Frontal cortex (tissue), 4 donors: ENCODE data around the gene PLP2. TPM values are rescaled to one million over a fixed set of nuclear protein-coding genes. Genes with fewer than 3 reads are reported as not detected.

Source experiments
- DNase-seq, 2 donors: peaks; one replicate each; pipeline ENCODE4 v3.0.0; 2012; ENCODE audit warnings: low spot score in 2 of 2
- FAIRE-seq: peaks from 2 replicates; lab custom pipeline; 2012; peaks lifted over from hg19 to GRCh38; lab: Jason Lieb, UNC
- small RNA-seq: library from RNA; depleted of rRNA; stranded (forward); fragments of <200 nt; gene quantifications from one replicate; pipeline ENCODE3, GENCODE V24; 2014
- total RNA-seq: library from RNA; depleted of rRNA; stranded (reverse); fragments of >200 nt; gene quantifications from one replicate; pipeline ENCODE4 v1.2.3, GENCODE V29; 2014
- donor health status: control.
- donor health status: control.
- donor health status: control.

Gene PLP2
- total RNA-seq, 1 donor from 2014 or later, result 0.82 TPM

DNA sequence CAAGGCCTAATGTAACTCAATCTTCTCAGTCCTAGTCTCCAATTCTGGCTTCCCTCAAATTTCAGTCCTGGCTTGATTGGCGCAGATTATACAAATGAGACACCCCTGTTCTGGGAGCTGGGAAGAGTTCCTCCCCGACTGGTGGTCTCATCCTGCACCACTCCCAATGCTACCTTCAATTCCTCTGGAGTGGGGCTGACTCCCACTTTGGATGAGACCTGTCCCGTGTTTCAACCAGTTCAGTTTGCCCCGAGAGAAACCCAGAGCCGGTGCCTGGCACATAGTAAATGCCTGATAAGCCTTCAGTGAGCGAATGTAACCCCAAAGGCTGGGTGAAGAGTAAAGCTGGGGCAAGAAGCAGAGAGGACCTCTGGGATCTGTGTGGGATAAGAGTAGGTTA lies 32.3 kb downstream of the PLP2 start:
- FAIRE-seq (no peak), DNase-seq (no peak)

- no peak for DNase-seq
- no peak for FAIRE-seq
Measured at GRCh38 chrX:49204709-49205108, 33.0 kb downstream of the PLP2 start.

- FAIRE-seq (no peak), DNase-seq (no peak)
Measured at GRCh38 chrX:49205443-49205842, 33.7 kb downstream of the PLP2 start.

DNA sequence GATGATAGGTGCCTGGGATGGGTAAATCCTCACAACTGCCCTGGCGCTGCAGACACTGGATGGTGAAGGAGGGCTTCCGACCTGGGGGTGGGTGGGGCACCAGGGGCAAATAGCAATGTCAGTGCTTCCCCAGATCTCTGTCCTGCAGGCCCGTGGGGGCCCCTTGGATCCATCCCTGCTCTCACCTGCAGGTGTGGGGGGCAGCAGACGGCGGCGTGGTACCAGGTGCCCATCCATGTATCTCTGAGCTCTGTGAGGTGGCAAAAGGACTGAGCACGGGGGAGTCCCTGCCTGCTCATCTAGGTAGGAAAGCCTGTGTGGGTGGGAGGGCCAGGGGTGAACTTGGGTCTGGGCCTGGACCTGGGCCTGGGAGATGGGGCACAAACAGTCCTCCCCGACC lies 34.8 kb downstream of the PLP2 start:
- no peak for FAIRE-seq
- no peak for DNase-seq

DNA sequence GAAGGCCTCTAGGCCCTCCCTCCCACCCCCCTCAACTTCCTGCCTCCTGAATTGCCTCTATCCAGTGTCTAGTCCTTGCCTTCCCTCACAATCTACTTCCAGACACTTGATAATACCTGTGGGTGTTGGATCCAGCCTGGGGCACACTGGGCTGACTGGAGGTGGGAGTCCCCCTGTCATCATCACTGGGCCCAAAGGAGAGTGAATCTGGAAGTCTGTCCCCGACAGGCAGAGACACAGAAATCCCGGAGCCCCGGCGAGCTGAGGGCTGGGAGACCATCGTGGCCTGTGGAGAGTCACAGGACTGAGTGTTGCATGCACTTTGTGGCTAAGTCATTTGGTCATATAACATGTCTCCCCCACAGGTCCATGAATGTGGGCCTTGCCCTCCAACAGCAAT lies 36.7 kb downstream of the PLP2 start:
- FAIRE-seq (no peak), DNase-seq (no peak)

- DNase-seq (no peak), FAIRE-seq (no peak)
Measured at GRCh38 chrX:49209434-49210251, 37.9 kb downstream of the PLP2 start.

DNA sequence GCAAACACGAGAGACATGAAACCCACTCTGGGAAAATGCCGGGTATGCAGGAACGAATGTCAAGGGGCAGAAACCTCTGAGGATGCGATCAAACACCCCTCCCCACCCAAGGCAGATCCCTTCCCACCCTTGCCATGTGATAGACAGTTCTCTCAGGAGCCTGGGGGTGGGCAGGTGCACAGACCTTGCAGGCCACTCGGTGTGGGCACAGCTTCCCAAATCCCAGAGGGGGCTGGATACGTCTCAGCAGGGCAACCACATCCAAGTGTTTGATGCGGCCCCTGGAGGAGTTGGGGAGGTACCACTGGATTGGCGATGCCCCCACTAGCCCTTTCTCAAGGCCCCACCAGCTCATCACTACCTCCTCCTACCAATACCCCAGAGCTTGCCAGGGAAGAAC lies 38.7 kb downstream of the PLP2 start:
- DNase-seq (no peak), FAIRE-seq (no peak)

DNA sequence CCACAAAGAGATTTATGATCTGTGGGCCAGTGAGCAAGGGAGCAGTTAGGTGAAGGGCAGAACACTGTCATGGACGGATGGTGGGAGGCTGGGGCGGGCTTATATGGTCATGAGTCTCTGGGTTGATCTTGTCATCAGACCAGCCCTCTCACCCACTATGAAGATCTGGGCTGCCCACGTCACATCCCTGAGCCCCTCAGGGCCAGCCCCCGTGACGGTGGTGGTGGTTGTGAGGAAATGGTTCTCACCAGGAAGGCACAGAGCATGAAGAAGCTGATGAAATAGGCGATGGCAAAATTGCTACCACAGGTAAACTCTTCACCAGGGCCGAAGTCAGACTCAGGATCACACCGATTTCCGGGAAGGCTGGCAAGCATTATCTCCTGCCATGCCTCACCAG lies 39.4 kb downstream of the PLP2 start:
- no peak for DNase-seq
- no peak for FAIRE-seq

- FAIRE-seq, result no peak
- DNase-seq, result no peak
Measured at GRCh38 chrX:49212209-49212608, 40.5 kb downstream of the PLP2 start.

DNA sequence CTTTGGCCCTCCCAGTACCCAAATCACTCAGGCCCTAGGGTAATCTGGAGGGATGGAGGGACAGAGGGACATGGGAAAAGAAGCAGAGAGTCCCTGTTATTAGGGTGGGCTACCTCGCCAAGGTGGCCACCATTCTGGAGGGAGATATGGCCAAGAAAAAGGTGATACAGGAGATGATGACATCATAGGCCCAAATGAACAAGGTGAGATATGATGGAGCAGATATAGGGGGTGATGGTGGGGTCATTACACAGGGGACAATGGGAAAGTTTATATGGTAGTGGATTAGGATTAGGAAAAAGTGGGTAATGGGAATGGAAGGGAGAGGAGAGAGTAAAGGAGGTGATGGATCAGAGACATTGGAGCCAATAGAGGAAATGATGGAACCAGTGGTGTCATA lies 41.2 kb downstream of the PLP2 start:
- no peak for FAIRE-seq
- DNase-seq, result no peak

- DNase-seq, result no peak
- FAIRE-seq, result no peak
Measured at GRCh38 chrX:49214416-49214815, 42.7 kb downstream of the PLP2 start.

- no peak for DNase-seq
- FAIRE-seq, result no peak
Measured at GRCh38 chrX:49214996-49215526, 43.4 kb downstream of the PLP2 start.

DNA sequence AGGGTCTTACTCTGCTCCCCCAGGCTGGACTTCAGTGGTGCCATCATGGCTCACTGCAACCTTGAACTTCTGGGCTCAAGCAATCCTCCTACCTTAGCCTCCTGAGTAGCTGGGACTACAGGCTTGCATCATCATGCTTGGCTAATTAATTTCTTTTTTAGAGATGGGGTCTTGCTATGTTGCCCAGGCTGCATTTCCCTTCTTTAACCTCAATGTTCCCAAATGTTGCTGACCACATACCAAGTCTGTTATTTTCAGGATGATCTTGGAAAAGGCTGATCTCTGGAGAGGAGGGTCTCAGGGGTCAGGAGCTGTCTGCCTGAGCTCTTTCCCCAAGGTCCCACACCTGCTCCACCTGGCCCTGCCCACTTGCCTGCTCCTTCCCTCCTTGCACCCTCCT lies 48.4 kb downstream of the PLP2 start:
- no peak for DNase-seq
- no peak for FAIRE-seq

GRCh38 chrX:49221868-49222267 lies 50.2 kb downstream of the PLP2 start:
- FAIRE-seq, result no peak
- DNase-seq, result no peak

Small RNAs within 50 kb of the gene (small RNA-seq; reads per million reads assigned to genes)
- not detected for gene RN7SL262P

Other genes starting within 250 kb of the PLP2 start
- gene OTUD5, start 214.3 kb upstream of the PLP2 start, total RNA-seq, result 17.1 TPM
- gene KCND1, start 200.1 kb upstream of the PLP2 start, total RNA-seq, result 0.41 TPM
- 35.1 TPM for gene GRIPAP1, start 169.6 kb upstream of the PLP2 start, total RNA-seq
- 8.6 TPM for gene TFE3, start 128.5 kb upstream of the PLP2 start, total RNA-seq
- 1.6 TPM for gene CCDC120, start 112.9 kb upstream of the PLP2 start, total RNA-seq
- 6.1 TPM for gene PRAF2, start 97.9 kb upstream of the PLP2 start, total RNA-seq
- gene WDR45, start 92.0 kb upstream of the PLP2 start, total RNA-seq, result 24.5 TPM
- 16.3 TPM for gene GPKOW, start 48.2 kb upstream of the PLP2 start, total RNA-seq
- gene MAGIX, start 9.1 kb upstream of the PLP2 start, total RNA-seq, result 2.4 TPM
- gene PRICKLE3, start 14.5 kb downstream of the PLP2 start, total RNA-seq, result under 0.01 TPM
- gene SYP, start 28.3 kb downstream of the PLP2 start, total RNA-seq, result 151 TPM
- under 0.01 TPM for gene CACNA1F, start 61.4 kb downstream of the PLP2 start, total RNA-seq
- gene CCDC22, start 63.6 kb downstream of the PLP2 start, total RNA-seq, result 3.7 TPM
- not detected for gene FOXP3, start 92.8 kb downstream of the PLP2 start, total RNA-seq
- 17.1 TPM for gene PPP1R3F, start 97.9 kb downstream of the PLP2 start, total RNA-seq
- not detected for gene GAGE10, start 131.7 kb downstream of the PLP2 start, total RNA-seq
- gene GAGE12J, start 150.1 kb downstream of the PLP2 start, total RNA-seq, result not detected
- not detected for gene GAGE13, start 159.7 kb downstream of the PLP2 start, total RNA-seq